Neural cell (in vitro differentiated cells): ENCODE data around the gene ALK.

Source experiments
- CTCF ChIP-seq: fragments of 450-650 bp; IDR thresholded peaks from 2 replicates; pipeline ENCODE4 v1.5.1; 2014; ENCODE audit warnings: antibody characterized with exemption, mild to moderate bottlenecking, moderate library complexity; ENCODE audit not compliant: poor library complexity, severe bottlenecking
- EP300 ChIP-seq: fragments of 450-650 bp; conservative IDR thresholded peaks from 2 replicates; pipeline ENCODE4 v1.6.1; 2014; ENCODE audit warnings: antibody characterized with exemption, mild to moderate bottlenecking, moderate library complexity; ENCODE audit not compliant: poor library complexity, severe bottlenecking
- EZH2 ChIP-seq: fragments of 200-600, 300-800 bp; shearing (Covaris generic), sonication (generic); IDR thresholded peaks from 2 replicates; pipeline ENCODE4 v1.6.1; 2014; ENCODE audit warnings: antibody characterized with exemption, low read length, borderline replicate concordance, mild to moderate bottlenecking; ENCODE audit not compliant: insufficient read depth, poor library complexity, severe bottlenecking
- RAD21 ChIP-seq: fragments of 450-650 bp; conservative IDR thresholded peaks from 2 replicates; pipeline ENCODE4 v1.6.1; 2014; ENCODE audit warnings: antibody characterized with exemption, mild to moderate bottlenecking, moderate library complexity
- SMC3 ChIP-seq: fragments of 450-650 bp; conservative IDR thresholded peaks from 2 replicates; pipeline ENCODE4 v1.6.1; 2014; ENCODE audit warnings: antibody characterized with exemption, mild to moderate bottlenecking, moderate library complexity; ENCODE audit not compliant: poor library complexity
- TAF1 ChIP-seq: IDR thresholded peaks from 2 replicates; pipeline ENCODE4 v1.6.1; 2012; ENCODE audit warnings: low read depth

- TF ChIP-seq TAF1 = no peak
- TF ChIP-seq CTCF = no peak
- no peak for TF ChIP-seq EP300
- TF ChIP-seq SMC3 = no peak
- no peak for TF ChIP-seq EZH2
- TF ChIP-seq RAD21 = no peak
Observed at GRCh38 chr2:29398384-29399237, 522.8 kb downstream of the ALK start.
